AML-193 (cell line): ENCODE data around the gene EDNRB.
"Not testable (repeated sequence)": the region's sequence is repeated elsewhere in the genome, so short reads cannot be mapped to it uniquely, and the experiment has no call there.

Source experiments
- DNase-seq, 2 experiments: peaks; one replicate each; lab custom pipeline; 2025; lab: John Stamatoyannopoulos, UW

Gene EDNRB

DNA sequence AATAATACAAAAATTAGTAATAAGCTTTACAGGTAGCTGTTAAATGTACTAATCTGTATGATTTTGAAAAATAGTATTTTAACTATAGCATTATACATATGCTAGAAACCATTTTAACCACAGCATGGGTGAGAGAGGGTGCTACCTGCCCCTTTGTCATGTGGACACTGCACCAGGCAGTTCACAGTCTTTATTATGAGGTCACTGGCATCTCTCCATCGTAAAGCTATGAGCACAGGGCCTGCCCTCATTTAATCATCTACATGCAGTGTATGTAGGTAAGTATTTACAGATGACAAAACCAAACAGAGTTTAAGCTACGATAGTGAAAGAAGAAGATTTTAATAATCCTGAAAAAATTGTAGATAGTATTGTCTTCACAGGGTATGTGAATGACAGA lies 21.7 kb downstream of the EDNRB start:
- DNase-seq: no peak

DNA sequence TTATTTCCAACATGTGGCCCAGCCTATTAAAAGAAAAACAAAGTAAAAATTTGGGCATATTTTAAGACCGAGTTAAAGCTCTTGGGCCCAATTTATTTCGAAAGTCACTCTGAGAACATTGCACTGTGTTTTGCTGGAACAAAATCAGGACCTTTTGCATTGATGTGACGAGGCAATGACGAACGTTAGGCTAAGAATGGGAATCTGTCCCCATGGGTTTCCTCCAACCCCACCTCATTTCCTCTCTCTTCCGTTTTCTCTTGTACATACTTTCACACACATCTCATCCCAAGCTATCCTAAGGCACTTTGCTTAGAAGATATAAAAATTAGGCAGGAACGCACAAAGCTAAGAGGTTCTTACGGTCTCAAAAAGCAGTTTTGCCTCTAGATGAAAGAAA lies 22.1 kb downstream of the EDNRB start:
- no peak for DNase-seq

DNA sequence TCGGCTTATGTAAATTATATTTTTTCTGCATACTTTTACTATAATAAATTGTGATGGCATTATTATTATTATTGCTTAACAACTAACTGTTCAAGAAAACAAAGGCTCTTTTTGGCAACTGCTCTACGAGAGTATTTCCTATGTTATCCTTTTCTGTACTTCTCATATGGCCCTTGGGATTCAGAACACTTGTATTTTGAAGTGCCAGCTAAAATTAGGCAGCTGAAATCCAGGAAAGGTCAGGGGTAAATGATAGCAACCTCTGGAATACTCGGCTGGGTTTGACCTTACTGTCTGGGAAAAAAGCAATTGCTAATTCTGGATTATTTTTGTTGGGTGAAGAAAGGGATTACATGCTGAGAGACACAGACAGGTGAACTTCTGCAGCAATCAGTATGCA lies 23.9 kb downstream of the EDNRB start:
- no peak for DNase-seq

DNA sequence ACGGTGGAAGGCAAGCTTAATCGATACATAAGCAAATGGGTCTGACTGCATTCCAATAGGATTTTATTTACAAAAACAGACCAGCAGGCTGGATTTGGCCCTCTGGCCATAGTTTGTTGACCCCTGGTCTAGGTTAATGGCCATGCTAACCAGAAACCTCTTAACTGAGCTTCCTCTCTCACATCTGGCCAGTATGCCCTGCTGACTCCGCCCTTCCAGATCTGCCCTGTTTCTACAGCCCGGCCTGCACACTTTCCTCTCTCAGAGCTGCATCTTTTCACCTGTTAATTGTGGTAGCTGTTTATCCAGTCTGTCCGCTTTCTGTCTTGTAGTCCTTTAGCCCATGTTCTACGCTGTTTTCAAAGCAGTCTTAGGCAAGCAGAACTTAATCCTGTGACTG lies 25.6 kb downstream of the EDNRB start:
- no peak for DNase-seq

DNA sequence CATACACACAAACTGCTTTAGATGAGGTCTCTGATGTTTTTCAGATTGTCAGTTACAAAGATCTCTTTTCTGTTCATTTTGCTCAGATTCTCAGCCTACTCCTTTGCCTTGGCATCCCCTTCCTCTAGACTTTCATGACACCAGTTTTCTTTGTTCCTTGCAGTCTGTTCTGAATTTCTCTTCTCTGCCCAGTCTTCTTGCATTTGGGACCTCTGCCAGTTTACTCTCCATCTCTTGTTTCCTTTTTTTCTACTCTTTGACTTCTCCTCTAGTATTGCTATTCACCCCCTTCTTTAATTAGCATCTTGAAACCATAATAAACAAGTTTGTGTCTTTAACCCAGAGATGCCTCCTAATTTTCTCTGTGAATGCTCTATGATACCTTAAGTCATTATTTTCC lies 26.1 kb downstream of the EDNRB start:
- no peak for DNase-seq

DNA sequence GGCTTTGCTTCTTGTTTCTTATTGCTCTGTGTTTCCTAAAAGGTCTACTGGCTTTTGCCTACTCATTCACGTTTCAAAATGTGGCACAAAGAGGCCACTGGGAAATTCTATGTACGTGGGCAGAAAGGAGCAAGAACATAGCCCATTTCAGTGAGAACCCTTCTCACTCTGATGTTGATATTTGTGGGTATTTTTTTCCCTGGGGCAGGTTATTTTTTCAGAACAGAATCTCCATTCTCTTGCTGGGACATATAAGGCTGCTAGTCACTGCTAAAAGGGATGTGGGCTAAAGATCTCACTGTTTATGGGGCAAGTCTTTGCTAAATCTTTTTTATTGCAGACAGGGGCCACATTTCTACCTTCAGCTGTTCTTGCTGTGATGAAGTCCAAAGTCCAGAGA lies 27.1 kb downstream of the EDNRB start:
- DNase-seq: no peak

DNA sequence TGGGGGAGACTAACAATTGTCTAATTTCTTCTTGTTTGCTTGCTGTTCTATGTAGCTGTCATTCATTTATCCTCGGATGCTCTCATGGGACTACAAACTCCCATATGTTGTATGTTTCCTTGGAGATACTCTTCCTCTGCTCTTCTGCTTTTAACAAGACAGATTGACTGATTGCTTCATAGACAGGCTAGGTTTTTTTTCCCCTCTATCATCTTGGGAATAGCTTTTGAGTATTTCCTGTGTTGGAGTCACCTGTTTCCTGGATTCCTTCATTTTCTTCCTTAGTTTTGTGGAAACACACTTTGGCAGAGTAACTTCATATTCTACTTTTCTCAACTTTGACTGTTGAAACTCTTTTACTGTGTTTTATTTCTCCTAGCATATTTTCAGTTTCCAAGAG lies 27.6 kb downstream of the EDNRB start:
- no peak for DNase-seq

DNA sequence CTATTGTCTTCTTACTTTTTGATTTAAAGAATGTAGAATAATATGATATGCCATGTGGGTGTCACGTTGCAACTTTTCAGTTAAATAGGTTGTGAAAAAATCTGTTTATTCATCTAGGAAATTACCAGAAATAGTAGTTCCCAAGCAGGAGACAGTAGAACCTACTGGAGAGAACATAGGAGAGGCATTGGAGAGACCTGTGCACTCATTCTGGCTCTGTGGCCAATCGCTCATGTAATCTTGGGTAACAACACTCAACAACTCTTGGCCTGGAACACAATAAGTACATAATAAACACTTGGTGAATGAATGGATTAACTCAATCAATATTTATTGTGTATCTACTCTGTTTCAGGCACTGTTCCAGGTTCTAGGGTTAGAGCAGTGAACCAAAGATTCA lies 35.3 kb downstream of the EDNRB start:
- no peak for DNase-seq

DNA sequence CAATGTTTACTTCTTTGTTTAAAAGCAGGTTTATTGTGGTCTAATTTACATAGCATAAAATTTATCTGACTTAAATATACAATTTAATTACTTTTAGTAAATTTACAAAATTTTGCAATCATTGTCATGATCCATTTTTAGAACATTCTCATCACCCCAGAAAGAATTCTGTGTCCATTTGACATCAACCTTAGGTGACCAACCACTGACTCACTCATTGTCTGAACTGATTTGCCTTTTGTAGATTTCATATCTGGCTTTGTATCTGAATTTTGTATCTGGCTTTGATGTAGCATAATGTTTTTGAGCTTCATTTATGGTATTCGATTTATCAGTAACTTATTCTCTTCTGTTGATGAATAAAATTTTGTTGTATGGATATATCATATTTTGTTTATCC lies 40.4 kb downstream of the EDNRB start:
- no peak for DNase-seq

DNA sequence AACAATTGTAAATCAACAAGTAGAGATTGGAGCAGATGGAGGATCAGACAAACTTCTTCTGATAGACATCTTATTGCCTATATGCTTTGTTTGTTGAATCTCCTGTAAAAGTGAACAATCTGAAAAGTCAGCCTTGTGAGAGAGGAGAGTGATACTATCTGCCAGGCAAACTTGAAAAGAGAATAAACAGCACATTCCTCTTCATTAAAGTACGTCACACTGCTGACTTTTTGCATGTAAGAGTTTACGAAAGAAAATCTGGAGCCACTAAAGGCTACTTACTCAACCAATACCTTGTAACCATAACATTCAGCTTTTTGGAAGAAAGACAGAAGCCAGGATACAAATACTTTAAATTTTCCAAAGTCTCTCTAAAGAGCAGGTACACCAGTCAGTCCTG lies 42.5 kb downstream of the EDNRB start:
- DNase-seq: no peak

DNA sequence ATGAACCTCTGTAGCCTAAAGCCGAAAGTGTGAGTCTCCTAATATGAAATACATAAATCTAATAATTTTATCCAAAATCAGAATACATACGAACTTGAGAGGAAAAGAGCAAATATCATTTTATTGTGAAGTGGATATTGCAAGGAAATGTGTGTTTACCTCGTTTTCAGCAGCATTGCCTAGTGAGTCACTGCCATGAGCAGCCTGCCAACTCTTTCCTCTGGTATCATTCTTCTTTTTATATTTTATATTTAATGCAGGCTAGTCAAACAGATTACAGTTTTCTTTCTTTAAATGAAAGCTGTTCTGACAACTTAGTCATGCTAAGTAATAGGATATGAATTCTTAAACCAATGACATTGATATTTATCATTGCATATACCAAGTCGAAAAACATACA lies 44.2 kb downstream of the EDNRB start:
- no peak for DNase-seq

DNA sequence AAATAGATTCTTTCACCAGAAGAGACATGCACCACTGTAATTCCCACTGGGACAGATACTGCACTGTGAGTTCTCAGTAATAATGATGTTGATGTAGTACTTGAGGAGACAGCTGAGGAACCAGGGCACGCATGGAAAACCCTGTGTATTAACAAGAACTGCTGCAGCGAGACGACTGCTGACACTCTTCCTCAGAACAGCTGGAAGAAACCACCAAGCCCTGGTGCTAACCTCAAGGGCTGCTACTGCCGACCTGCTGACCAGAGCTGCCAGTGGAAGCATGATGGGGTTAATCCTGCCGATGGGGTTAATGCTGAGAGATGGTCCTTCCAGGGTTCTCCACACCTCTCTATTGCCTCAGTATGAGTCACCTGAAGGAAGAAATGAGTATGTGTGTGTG lies 45.6 kb downstream of the EDNRB start:
- DNase-seq: no peak

DNA sequence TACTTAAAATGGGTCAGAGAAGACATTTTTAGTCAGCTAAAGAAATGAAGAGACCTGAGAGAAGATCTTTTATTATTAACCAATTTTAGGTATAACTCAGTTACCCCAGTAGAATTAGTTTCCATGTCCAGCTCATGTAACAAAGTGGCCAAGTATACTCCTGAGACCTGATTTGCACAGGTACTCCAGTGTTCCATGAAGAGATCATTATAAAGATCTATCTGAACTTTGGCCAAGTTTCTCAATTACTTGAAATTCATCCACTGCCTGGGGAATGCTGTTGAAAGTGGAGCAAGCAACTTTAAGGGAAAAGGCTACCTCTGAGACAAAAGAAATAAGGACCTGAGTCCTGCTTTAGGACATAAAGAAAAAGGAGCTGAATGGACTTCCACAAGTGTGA lies 47.0 kb downstream of the EDNRB start:
- no peak for DNase-seq

DNA sequence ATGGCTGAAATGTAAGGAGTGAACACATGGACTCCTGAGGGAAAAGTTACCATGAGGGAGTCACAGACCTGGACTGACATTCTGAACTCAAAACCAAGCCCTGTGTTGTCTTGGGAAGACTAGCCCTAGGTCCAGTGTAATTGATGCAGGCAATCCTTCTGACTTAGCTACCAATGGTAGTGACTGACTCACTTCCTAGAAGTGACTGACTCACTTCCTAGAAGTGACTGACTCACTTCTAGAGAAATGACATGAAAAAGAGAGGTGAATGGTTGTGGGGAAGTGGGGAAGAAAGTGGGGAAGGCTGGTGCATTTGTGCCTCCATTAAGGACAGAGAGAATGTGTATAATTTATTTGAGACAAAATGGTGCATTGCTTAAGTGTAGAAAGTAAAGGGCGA lies 49.9 kb downstream of the EDNRB start:
- peak in 1 of 2 experiments; percentile 46 for DNase-seq

DNA sequence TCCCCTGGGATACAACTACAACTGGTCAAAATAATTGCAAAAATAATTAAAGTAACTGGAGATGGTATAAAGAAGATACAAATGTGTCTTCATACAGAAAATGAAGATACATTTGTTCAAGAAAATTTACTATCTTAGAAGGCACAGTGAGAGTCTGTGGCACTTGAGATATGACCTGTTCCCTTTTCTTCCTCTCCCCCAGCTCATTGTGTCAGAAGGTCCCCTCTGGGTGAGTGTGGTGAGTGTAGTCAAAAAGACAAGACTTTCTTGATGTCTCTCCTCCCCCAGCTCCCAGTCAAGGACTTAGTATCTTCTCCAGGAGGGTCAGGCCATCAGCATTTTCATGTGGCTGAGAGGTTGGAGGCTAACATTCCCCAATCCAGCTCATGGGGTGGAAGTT lies 51.7 kb downstream of the EDNRB start:
- DNase-seq: no peak

DNA sequence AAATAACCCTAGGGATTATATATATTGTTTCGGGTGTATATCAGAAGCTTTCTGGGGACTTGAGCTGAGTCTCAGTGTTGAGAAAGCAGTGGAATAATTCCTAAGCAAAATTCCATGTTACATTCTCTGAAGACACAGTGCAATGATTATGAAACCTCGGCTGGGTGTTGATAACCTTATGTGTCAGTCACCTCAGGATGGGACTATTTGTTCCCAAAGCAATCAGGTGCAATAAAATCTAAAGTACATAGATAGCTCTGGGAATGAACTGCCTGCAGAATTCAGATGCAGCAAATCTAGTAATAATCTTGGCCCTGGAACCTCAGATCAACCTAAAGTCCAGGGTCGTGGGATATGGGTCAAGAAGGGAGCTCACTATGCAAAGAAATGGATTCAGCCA lies 53.0 kb downstream of the EDNRB start:
- no peak for DNase-seq

DNA sequence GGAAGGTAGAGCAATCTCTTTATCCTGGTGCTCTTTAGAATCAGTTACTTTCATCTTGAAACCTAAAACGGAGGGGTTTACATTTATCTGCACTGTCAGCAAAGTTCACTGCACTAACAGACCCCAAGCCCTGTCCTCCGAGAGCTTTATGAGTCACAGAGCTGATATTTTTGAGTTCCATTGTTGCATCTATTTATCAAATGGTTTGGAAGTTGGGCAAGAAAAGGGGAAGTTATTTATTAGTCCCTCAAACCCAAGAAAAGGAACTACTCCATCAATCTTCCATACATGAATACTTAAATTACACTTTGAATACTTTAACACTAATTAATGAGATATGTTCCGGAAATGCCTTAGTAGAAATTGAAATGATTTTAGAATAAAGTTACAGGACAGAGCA lies 55.5 kb downstream of the EDNRB start:
- peak; percentile 15 to 32 for DNase-seq

DNA sequence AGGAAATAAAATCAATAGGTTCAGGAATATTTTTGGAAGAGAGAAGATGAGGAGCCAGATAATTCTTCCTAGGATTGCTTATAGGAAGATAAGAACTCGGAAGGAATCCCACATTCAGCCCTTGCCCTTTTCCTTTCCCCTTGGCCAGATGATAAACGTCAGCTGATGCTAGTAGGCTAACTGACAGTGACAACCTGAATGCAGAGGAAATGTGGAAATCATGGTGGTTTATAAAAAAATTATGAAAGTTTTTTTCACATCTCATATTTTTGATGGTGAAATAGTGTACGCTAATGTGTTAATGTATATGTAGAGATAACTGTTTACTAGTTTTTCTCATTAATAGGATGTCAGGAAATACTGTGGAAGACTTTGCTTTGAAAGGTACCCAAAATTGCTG lies 56.9 kb downstream of the EDNRB start:
- DNase-seq: peak; percentile 85 to 90

DNA sequence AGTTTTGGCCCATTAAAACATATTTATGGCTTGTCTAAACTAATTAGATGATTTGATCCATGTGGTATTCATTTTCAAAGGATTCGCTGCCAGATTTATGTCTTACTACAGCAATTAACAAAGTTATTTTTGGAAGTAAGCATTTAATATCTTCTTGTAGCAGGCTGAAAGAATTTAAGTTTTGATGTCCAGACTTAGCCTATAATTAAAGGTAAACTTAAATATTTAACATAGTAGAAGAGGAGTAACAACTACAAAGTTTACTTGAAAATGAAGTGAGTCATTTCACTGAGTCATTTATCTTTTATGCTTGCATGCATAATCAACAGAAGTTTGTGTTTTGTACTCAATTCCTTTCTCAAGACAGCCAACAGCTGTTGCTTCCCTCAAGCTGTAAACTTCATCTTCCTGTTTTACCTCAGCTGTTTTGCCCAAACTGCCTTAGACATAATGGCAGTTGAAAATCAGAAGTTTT lies 58.1 kb downstream of the EDNRB start:
- DNase-seq: peak; percentile 79 to 82

DNA sequence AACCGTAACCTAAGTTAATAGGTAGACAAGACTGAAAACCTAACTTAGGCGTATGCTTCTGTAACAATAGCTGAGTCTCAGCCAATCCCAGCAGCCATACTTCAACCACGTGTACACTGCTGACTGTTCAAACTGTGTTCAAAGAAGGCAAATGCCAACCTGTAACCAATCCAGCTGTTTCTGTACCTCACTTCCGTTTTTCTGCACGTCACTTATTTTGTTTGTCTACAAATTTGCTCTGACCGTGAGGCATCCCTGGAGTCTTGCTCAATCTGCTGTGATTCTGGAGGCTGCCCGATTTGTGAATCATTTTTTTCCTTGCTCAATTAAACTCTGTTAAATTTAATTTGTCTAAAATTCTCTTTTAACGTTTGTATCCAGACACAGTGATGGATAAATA lies 59.2 kb downstream of the EDNRB start:
- DNase-seq: no peak

DNA sequence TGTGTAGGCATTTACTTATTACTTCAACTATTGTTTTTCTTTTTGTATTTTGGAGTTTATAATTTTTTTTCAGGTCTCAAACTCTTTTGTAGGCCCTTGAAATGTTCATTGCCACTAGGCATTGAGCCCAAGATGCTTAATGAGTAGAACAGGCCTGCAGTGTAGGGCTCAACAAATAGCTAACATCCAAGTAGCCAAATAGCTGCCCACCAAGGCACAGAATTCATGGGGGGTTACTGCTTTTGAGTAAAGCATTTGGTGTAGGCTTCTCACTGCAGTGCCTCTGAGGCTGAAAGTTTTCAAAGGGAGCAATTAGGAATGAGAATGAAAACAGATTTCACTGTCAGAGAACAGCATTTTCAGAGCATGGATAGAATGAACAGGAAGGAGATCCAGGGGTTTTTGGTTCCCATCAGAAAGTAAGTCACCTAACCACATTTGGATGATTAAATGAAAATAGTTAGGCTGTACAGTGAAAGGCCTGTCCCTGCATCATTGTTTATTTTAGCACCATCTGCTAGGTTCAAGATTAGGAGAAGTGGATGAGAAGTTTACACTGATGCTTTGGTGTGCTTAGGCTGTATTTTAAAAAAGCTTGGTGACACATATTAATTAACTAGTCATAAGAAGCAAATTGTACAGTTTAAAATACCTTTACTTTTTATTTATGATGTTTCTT lies 61.0 kb downstream of the EDNRB start:
- no peak for DNase-seq

DNA sequence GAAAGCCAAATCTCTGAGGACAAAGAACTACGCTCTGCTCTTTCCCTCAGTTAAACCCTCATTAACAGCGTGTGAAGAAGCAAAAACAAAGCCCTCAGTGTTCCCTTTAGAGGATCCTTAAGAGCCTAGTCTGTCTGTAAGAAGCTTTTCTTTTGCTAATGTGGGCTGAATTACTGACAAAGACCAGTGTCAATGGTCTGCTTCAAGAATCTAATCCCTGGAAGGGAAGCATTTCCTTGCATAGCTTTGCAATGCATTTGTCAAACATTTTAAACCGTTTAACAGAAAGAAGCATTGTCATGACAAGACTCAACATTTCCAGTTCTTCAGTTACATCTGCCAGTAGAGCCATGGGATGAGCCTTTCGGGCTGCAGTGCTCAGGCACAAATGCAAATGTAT lies 64.9 kb downstream of the EDNRB start:
- no peak for DNase-seq

DNA sequence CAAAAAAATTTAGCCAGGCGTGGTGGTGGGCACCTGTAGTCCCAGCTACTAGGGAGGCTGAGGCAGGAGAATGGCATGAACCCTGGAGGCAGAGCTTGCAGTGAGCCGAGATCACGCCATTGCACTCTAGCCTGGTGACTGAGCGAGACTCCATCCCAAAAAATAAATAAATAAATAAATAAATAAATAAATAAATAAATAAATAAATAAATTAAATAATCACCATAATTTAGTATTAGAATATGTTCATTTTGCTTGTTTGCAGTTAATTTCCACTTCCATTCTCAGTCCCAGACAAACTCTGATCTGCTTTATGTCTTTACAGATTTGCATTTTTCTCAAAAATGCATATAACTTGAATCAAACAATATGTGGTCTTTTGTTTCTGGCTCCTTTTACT lies 70.6 kb downstream of the EDNRB start:
- DNase-seq: not testable (repeated sequence)

DNA sequence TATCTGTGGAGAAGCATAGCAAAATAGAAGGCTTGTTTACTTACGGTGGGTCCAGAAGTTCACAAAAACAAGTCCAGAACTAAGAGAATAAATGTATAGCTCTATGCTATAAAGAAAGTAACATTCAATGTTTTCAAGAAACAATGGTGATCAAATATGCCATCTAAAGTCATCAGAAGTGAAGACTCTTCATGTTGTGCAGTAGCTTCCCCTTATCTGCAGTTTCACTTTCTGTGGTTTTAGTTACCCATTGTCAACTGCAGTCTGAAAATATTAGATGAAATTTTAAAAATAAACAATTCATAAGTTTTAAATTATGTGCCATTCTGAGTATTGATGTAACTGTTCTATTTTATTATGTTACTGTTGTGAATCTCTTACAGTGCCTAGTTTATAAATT lies 72.5 kb downstream of the EDNRB start:
- DNase-seq: peak; percentile 31 to 41
